ENCODE results near the gene ANK2. TPM values are rescaled to one million over a fixed set of nuclear protein-coding genes. Genes with fewer than 3 reads are reported as not detected.

Gene ANK2
- total RNA-seq, 1 donor from 2014 or later, result 77.8 TPM

GRCh38 chr4:113008135-113008534, 41.3 kb upstream of the ANK2 start:
- Histone ChIP-seq H3K36me3 (ENCODE audit: insufficient read depth, low read length) (no peaks in the 10 kb centered on the region), H3K9ac (ENCODE audit: low read length) (no peak overlapping the region), H3K27ac (ENCODE audit: low read depth, low read length) (no peak overlapping the region), H3K4me3 (ENCODE audit: insufficient read depth, low read depth, low read length) (no peak overlapping the region), H3K4me2 (ENCODE audit: low read length) (no peak overlapping the region), H3K9me3 (ENCODE audit: insufficient read depth, low read depth, low read length) (no peaks in the 10 kb centered on the region), H4K20me1 (ENCODE audit: insufficient read depth, low read length) (no peaks in the 10 kb centered on the region), H3K79me2 (ENCODE audit: insufficient read depth, low read length) (no peaks in the 10 kb centered on the region), H2AFZ (ENCODE audit: low read depth, low read length) (no peak overlapping the region), H3K27me3 (ENCODE audit: insufficient read depth, low read length) (no peaks in the 10 kb centered on the region), H3K4me1 (ENCODE audit: insufficient read depth, low read length) (no peaks in the 10 kb centered on the region)
- H3K27ac Mint-ChIP-seq (ENCODE audit: unreplicated experiment), result no peak overlapping the region
- H3K4me1 Mint-ChIP-seq (ENCODE audit: low read depth, unreplicated experiment), result peaks cover 12% of the 10 kb centered on the region
- FAIRE-seq (no peak), DNase-seq (ENCODE audit: low read depth) (no peak)
- TF ChIP-seq EZH2 (IDR thresholded peaks at IDR 0.05; ENCODE audit: insufficient read depth, low read length) (no peak), CTCF (IDR thresholded peaks at IDR 0.05; ENCODE audit: insufficient read depth, low read depth, low read length) (no peak)
- no peaks in the 10 kb centered on the region for H3K27me3 Mint-ChIP-seq (ENCODE audit: low read depth, unreplicated experiment)
- no peak overlapping the region for H3K4me3 Mint-ChIP-seq (ENCODE audit: unreplicated experiment)
- no peaks in the 10 kb centered on the region for H3K9me3 Mint-ChIP-seq (ENCODE audit: unreplicated experiment)
- no peaks in the 10 kb centered on the region for H3K36me3 Mint-ChIP-seq (ENCODE audit: low read depth, unreplicated experiment)

- Histone ChIP-seq H3K36me3 (ENCODE audit: insufficient read depth, low read length) (no peaks in the 10 kb centered on the region), H4K20me1 (ENCODE audit: insufficient read depth, low read length) (no peaks in the 10 kb centered on the region), H3K79me2 (ENCODE audit: insufficient read depth, low read length) (no peaks in the 10 kb centered on the region), H3K4me2 (ENCODE audit: low read length) (no peak overlapping the region), H3K4me1 (ENCODE audit: insufficient read depth, low read length) (no peaks in the 10 kb centered on the region), H3K27ac (ENCODE audit: low read depth, low read length) (no peak overlapping the region), H3K9me3 (ENCODE audit: insufficient read depth, low read depth, low read length) (no peaks in the 10 kb centered on the region), H3K27me3 (ENCODE audit: insufficient read depth, low read length) (no peaks in the 10 kb centered on the region), H3K9ac (ENCODE audit: low read length) (no peak overlapping the region), H2AFZ (ENCODE audit: low read depth, low read length) (no peak overlapping the region), H3K4me3 (ENCODE audit: insufficient read depth, low read depth, low read length) (no peak overlapping the region)
- no peaks in the 10 kb centered on the region for H3K36me3 Mint-ChIP-seq (ENCODE audit: low read depth, unreplicated experiment)
- DNase-seq (ENCODE audit: low read depth) (no peak), FAIRE-seq (no peak)
- no peak overlapping the region for H3K27ac Mint-ChIP-seq (ENCODE audit: unreplicated experiment)
- H3K27me3 Mint-ChIP-seq (ENCODE audit: low read depth, unreplicated experiment), result no peaks in the 10 kb centered on the region
- H3K4me3 Mint-ChIP-seq (ENCODE audit: unreplicated experiment), result no peak overlapping the region
- H3K4me1 Mint-ChIP-seq (ENCODE audit: low read depth, unreplicated experiment), result peaks cover 12% of the 10 kb centered on the region
- TF ChIP-seq CTCF (IDR thresholded peaks at IDR 0.05; ENCODE audit: insufficient read depth, low read depth, low read length), result no peak
- no peak for TF ChIP-seq EZH2 (IDR thresholded peaks at IDR 0.05; ENCODE audit: insufficient read depth, low read length)
- H3K9me3 Mint-ChIP-seq (ENCODE audit: unreplicated experiment), result no peaks in the 10 kb centered on the region
Measured at GRCh38 chr4:113008716-113009115, 40.7 kb upstream of the ANK2 start.

GRCh38 chr4:113009461-113009860, 40.0 kb upstream of the ANK2 start:
- Histone ChIP-seq H3K9ac (ENCODE audit: low read length) (no peak overlapping the region), H2AFZ (ENCODE audit: low read depth, low read length) (no peak overlapping the region), H3K9me3 (ENCODE audit: insufficient read depth, low read depth, low read length) (no peaks in the 10 kb centered on the region), H3K4me2 (ENCODE audit: low read length) (no peak overlapping the region), H4K20me1 (ENCODE audit: insufficient read depth, low read length) (no peaks in the 10 kb centered on the region), H3K27me3 (ENCODE audit: insufficient read depth, low read length) (no peaks in the 10 kb centered on the region), H3K27ac (ENCODE audit: low read depth, low read length) (no peak overlapping the region), H3K36me3 (ENCODE audit: insufficient read depth, low read length) (no peaks in the 10 kb centered on the region), H3K4me3 (ENCODE audit: insufficient read depth, low read depth, low read length) (no peak overlapping the region), H3K4me1 (ENCODE audit: insufficient read depth, low read length) (no peaks in the 10 kb centered on the region), H3K79me2 (ENCODE audit: insufficient read depth, low read length) (no peaks in the 10 kb centered on the region)
- TF ChIP-seq CTCF (IDR thresholded peaks at IDR 0.05; ENCODE audit: insufficient read depth, low read depth, low read length), result no peak
- no peak for TF ChIP-seq EZH2 (IDR thresholded peaks at IDR 0.05; ENCODE audit: insufficient read depth, low read length)
- H3K4me1 Mint-ChIP-seq (ENCODE audit: low read depth, unreplicated experiment), result peaks cover 9% of the 10 kb centered on the region
- FAIRE-seq (no peak), DNase-seq (ENCODE audit: low read depth) (no peak)
- H3K27me3 Mint-ChIP-seq (ENCODE audit: low read depth, unreplicated experiment), result no peaks in the 10 kb centered on the region
- H3K4me3 Mint-ChIP-seq (ENCODE audit: unreplicated experiment), result no peak overlapping the region
- no peak overlapping the region for H3K27ac Mint-ChIP-seq (ENCODE audit: unreplicated experiment)
- H3K36me3 Mint-ChIP-seq (ENCODE audit: low read depth, unreplicated experiment), result no peaks in the 10 kb centered on the region
- H3K9me3 Mint-ChIP-seq (ENCODE audit: unreplicated experiment), result no peaks in the 10 kb centered on the region

Data from astrocyte (in vitro differentiated cells and primary cell).